ENCODE measurements around the gene POLR2L. TPM values are rescaled to one million over a fixed set of nuclear protein-coding genes. Genes with fewer than 3 reads are reported as not detected.

The POLR2L gene
- total RNA-seq, 6 donors from 2014 or later, result 34.1 to 168 (median 102) TPM

GRCh38 chr11:863910-864827 is 21.8 kb upstream of the POLR2L start:
- H3K27ac ChIP-seq, result no peak overlapping the region
- H3K36me3 ChIP-seq, result peaks cover 0 to 64% (median 42%) of the 10 kb centered on the region in 4 donors
- no peaks in the 10 kb centered on the region for H3K27me3 ChIP-seq
- no peaks in the 10 kb centered on the region for H3K9me3 ChIP-seq
- no peak overlapping the region for H3K4me3 ChIP-seq
- ATAC-seq (ENCODE audit: low FRiP score in 2 of 2) (no peak), DNase-seq (peak in 1 of 2 donors; percentile 78)
- no peak for TF ChIP-seq CTCF (IDR thresholded peaks at IDR 0.05)
- TF ChIP-seq POLR2AphosphoS5 (IDR thresholded peaks at IDR 0.05), result no peak
- no peak for TF ChIP-seq EP300 (IDR thresholded peaks at IDR 0.05)
- TF ChIP-seq POLR2A (IDR thresholded peaks at IDR 0.05), result no peak
- 95 to 100% methylated on average over 3 to 30 of the region's 31 CpGs for WGBS, 2 donors
- H3K4me1 ChIP-seq, result peaks cover 7 to 11% (median 8%) of the 10 kb centered on the region in 4 donors

- no peak overlapping the region for H3K4me3 ChIP-seq
- H3K9me3 ChIP-seq, result no peaks in the 10 kb centered on the region
- ATAC-seq (ENCODE audit: low FRiP score in 2 of 2) (no peak), DNase-seq (peak in 1 of 2 donors; percentile 71)
- no peaks in the 10 kb centered on the region for H3K27me3 ChIP-seq
- TF ChIP-seq POLR2AphosphoS5 (IDR thresholded peaks at IDR 0.05), result no peak
- no peak for TF ChIP-seq POLR2A (IDR thresholded peaks at IDR 0.05)
- TF ChIP-seq CTCF (IDR thresholded peaks at IDR 0.05), result no peak
- no peak for TF ChIP-seq EP300 (IDR thresholded peaks at IDR 0.05)
- H3K4me1 ChIP-seq, result peaks cover 7 to 19% (median 9%) of the 10 kb centered on the region in 4 donors
- H3K27ac ChIP-seq, result no peak overlapping the region
- 86 to 91% methylated on average over 12 to 24 of the region's 24 CpGs for WGBS, 2 donors
- peaks cover 0 to 55% (median 36%) of the 10 kb centered on the region in 4 donors for H3K36me3 ChIP-seq
Observed at GRCh38 chr11:863023-863909, 20.9 kb upstream of the POLR2L start.

- TF ChIP-seq POLR2AphosphoS5 (IDR thresholded peaks at IDR 0.05), result no peak
- no peak for TF ChIP-seq POLR2A (IDR thresholded peaks at IDR 0.05)
- no peak for TF ChIP-seq EP300 (IDR thresholded peaks at IDR 0.05)
- no peak for TF ChIP-seq CTCF (IDR thresholded peaks at IDR 0.05)
- no peaks in the 10 kb centered on the region for H3K27me3 ChIP-seq
- no peak overlapping the region for H3K27ac ChIP-seq
- H3K4me1 ChIP-seq, result peaks cover 7 to 24% (median 10%) of the 10 kb centered on the region in 4 donors
- no peak for ATAC-seq (ENCODE audit: low FRiP score in 2 of 2)
- H3K9me3 ChIP-seq, result no peaks in the 10 kb centered on the region
- WGBS, 2 donors, result 70 to 93% methylated on average over 2 to 4 of the region's 12 CpGs
- H3K4me3 ChIP-seq, result no peak overlapping the region
- peaks cover 0 to 54% (median 34%) of the 10 kb centered on the region in 4 donors for H3K36me3 ChIP-seq
- peak in 1 of 2 donors; percentile 77 for DNase-seq
Observed at GRCh38 chr11:862696-863022, 20.3 kb upstream of the POLR2L start.

GRCh38 chr11:862081-862661 is 19.8 kb upstream of the POLR2L start:
- no peaks in the 10 kb centered on the region for H3K27me3 ChIP-seq
- H3K9me3 ChIP-seq, result no peaks in the 10 kb centered on the region
- ATAC-seq (ENCODE audit: low FRiP score in 2 of 2) (peak; percentile 1 to 22), DNase-seq (no peak)
- peak overlapping the region in 1 of 4 donors; percentile 43 for H3K27ac ChIP-seq
- H3K4me1 ChIP-seq, result peaks cover 7 to 24% (median 10%) of the 10 kb centered on the region in 4 donors
- peaks cover 0 to 52% (median 34%) of the 10 kb centered on the region in 4 donors for H3K36me3 ChIP-seq
- H3K4me3 ChIP-seq, result no peak overlapping the region
- WGBS, 2 donors, result 41 to 77% methylated on average over 2 to 19 of the region's 20 CpGs
- TF ChIP-seq POLR2AphosphoS5 (IDR thresholded peaks at IDR 0.05), result no peak
- TF ChIP-seq POLR2A (IDR thresholded peaks at IDR 0.05), result no peak
- no peak for TF ChIP-seq EP300 (IDR thresholded peaks at IDR 0.05)
- TF ChIP-seq CTCF (IDR thresholded peaks at IDR 0.05), result no peak
